K562 (cell line): Measurements from ENCODE around the gene INO80. TPM values are rescaled to one million over a fixed set of nuclear protein-coding genes. Genes with fewer than 3 reads are reported as not detected.
A peak's percentile ranks its signal among the peaks of the same experiment; 100 is the strongest.

Source experiments
- GABPA ChIP-seq: fragments of 200-800 bp; sonication (Bioruptor generic); conservative IDR thresholded peaks from 2 replicates; pipeline ENCODE4 v1.6.1; 2016; ENCODE audit warnings: low read depth, missing genetic modification characterization, missing compliant biosample characterization
- NR1H2 ChIP-seq: sonication (generic); formaldehyde crosslinking; IDR thresholded peaks from 2 replicates; pipeline ENCODE4 v1.4.0; 2020; ENCODE audit warnings: mild to moderate bottlenecking, missing genetic modification reagents
- NR4A1 ChIP-seq, 2 experiments: fragments of 250-450 bp in 1 of 2; fragments of 450-650 bp in 1 of 2; sonication (Bioruptor Pico) in 1 of 2; IDR thresholded peaks; 2 replicates each; pipeline versions ENCODE4 v1.4.0 to v1.6.1; 2016 to 2020; ENCODE audit warnings: mild to moderate bottlenecking in 2 of 2, missing compliant biosample characterization in 1 of 2, missing genetic modification characterization in 1 of 2, moderate library complexity in 1 of 2
- RBM25 ChIP-seq: fragments of 200-400 bp; formaldehyde crosslinking; IDR thresholded peaks from 2 replicates; pipeline ENCODE4 v1.6.1; 2018; ENCODE audit warnings: low read length, low read depth, moderate library complexity; ENCODE audit not compliant: severe bottlenecking
- ZNF174 ChIP-seq: fragments of 250-450 bp; sonication (Bioruptor Pico); IDR thresholded peaks from 2 replicates; pipeline ENCODE4 v1.4.0; 2020; ENCODE audit warnings: mild to moderate bottlenecking
- polyA plus RNA-seq, 8 experiments: library from polyadenylated mRNA; depleted of rRNA in 4 of 8; stranded (reverse) in 5 of 8; unstranded in 3 of 8; fragments of >200 nt; fragmentation: Nextera tagmentation in 2 of 8; fragmentation: Illumina TruSeq in 1 of 8; extraction: Ambion mirVana in 2 of 8; extraction: Trizol in 1 of 8; gene quantifications; 2 replicates each; pipeline versions ENCODE4 v1.2.1 to v1.2.3, GENCODE V29; 2011 to 2014; ENCODE audit warnings: inconsistent platforms in 1 of 8, missing spikeins in 1 of 8
- total RNA-seq, 7 experiments: library from RNA; depleted of rRNA in 6 of 7; stranded (reverse); fragments of >200 nt in 6 of 7; fragmentation: Illumina TruSeq in 2 of 7; extraction: Trizol in 2 of 7; gene quantifications; 2 replicates each; pipeline versions ENCODE4 v1.2.1 to v1.2.3, GENCODE V29; 2011 to 2021; ENCODE audit warnings: low replicate concordance in 1 of 7
- TF ChIP-seq, protein P1 (sequence below), 2 experiments: fragments of 150-350 bp in 1 of 2; IDR thresholded peaks; 2 replicates each; pipeline ENCODE4 v1.6.1; 2012 to 2016; ENCODE audit warnings: low read depth in 2 of 2, low read length in 2 of 2, mild to moderate bottlenecking in 1 of 2, moderate library complexity in 1 of 2
- TF ChIP-seq, protein P2 (sequence below): sonication (generic); formaldehyde crosslinking; IDR thresholded peaks from 2 replicates; pipeline ENCODE4 v1.8.1; 2023; ENCODE audit warnings: missing genetic modification reagents, mild to moderate bottlenecking, borderline replicate concordance
- TF ChIP-seq, protein P3 (sequence below): fragments of 150-350 bp; IDR thresholded peaks from 2 replicates; pipeline ENCODE4 v1.6.1; 2014; ENCODE audit warnings: low read depth, mild to moderate bottlenecking, low read length, borderline replicate concordance
- TF ChIP-seq, protein P4 (sequence below): fragments of 250-450 bp; sonication (Bioruptor Pico); IDR thresholded peaks from 2 replicates; pipeline ENCODE4 v1.8.0; 2022; ENCODE audit warnings: inconsistent platforms, mild to moderate bottlenecking, moderate library complexity, borderline replicate concordance

INO80 gene
- total and polyA plus RNA-seq, 9 of the 15 experiments (the other 6 are each of a cell fraction or from before 2014, with no cell fraction given) = 1.1 to 25.7 (median 19.9) TPM

DNA sequence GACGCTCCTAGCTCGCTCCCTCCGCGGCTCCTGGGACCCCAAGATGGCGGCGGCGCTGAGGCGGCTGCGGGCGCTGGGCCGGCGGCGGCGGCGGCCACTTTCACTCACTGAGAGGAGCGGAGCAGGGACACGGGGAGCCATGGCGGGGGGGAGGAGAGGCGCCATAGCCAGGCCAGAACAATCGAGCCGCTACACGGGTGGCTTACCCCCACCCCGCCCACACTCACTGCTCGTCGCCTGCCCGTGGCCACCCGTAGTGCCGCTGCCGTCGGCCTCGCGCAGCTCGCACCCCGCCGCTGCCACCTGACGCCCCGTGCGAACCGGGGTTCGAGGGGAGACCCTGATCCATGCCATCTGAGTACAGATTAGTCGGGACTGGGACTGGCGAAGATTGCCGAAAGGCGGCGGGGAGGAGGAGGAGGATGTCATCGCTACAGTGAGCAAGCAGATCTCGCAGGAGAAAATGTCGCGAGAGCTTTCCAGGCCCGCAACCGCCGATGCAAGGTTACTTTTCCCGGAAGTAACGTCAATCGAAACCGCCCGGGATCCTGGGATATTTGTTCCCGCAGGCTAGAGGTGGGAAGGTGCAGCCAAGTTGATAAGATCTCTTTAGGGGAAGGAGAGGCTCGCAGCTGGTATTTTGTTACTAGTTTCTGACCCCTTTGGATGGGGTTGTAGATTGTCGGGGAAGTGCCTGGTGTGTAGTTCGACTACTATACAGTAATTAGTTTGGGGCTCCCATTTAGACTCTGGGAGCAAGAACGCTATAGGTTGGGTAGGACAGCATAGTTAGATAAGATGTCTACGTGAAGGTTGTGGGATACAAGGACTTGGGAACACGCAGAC lies at the start of gene INO80 (continued):
- TF ChIP-seq, protein P1, sequence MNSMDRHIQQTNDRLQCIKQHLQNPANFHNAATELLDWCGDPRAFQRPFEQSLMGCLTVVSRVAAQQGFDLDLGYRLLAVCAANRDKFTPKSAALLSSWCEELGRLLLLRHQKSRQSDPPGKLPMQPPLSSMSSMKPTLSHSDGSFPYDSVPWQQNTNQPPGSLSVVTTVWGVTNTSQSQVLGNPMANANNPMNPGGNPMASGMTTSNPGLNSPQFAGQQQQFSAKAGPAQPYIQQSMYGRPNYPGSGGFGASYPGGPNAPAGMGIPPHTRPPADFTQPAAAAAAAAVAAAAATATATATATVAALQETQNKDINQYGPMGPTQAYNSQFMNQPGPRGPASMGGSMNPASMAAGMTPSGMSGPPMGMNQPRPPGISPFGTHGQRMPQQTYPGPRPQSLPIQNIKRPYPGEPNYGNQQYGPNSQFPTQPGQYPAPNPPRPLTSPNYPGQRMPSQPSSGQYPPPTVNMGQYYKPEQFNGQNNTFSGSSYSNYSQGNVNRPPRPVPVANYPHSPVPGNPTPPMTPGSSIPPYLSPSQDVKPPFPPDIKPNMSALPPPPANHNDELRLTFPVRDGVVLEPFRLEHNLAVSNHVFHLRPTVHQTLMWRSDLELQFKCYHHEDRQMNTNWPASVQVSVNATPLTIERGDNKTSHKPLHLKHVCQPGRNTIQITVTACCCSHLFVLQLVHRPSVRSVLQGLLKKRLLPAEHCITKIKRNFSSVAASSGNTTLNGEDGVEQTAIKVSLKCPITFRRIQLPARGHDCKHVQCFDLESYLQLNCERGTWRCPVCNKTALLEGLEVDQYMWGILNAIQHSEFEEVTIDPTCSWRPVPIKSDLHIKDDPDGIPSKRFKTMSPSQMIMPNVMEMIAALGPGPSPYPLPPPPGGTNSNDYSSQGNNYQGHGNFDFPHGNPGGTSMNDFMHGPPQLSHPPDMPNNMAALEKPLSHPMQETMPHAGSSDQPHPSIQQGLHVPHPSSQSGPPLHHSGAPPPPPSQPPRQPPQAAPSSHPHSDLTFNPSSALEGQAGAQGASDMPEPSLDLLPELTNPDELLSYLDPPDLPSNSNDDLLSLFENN (IDR thresholded peaks at IDR 0.05; ENCODE audit: low read depth in 2 of 2, low read length in 2 of 2) = peak; percentile 21 to 94; a peak in 2 of 4 replicates
- TF ChIP-seq, protein P2, sequence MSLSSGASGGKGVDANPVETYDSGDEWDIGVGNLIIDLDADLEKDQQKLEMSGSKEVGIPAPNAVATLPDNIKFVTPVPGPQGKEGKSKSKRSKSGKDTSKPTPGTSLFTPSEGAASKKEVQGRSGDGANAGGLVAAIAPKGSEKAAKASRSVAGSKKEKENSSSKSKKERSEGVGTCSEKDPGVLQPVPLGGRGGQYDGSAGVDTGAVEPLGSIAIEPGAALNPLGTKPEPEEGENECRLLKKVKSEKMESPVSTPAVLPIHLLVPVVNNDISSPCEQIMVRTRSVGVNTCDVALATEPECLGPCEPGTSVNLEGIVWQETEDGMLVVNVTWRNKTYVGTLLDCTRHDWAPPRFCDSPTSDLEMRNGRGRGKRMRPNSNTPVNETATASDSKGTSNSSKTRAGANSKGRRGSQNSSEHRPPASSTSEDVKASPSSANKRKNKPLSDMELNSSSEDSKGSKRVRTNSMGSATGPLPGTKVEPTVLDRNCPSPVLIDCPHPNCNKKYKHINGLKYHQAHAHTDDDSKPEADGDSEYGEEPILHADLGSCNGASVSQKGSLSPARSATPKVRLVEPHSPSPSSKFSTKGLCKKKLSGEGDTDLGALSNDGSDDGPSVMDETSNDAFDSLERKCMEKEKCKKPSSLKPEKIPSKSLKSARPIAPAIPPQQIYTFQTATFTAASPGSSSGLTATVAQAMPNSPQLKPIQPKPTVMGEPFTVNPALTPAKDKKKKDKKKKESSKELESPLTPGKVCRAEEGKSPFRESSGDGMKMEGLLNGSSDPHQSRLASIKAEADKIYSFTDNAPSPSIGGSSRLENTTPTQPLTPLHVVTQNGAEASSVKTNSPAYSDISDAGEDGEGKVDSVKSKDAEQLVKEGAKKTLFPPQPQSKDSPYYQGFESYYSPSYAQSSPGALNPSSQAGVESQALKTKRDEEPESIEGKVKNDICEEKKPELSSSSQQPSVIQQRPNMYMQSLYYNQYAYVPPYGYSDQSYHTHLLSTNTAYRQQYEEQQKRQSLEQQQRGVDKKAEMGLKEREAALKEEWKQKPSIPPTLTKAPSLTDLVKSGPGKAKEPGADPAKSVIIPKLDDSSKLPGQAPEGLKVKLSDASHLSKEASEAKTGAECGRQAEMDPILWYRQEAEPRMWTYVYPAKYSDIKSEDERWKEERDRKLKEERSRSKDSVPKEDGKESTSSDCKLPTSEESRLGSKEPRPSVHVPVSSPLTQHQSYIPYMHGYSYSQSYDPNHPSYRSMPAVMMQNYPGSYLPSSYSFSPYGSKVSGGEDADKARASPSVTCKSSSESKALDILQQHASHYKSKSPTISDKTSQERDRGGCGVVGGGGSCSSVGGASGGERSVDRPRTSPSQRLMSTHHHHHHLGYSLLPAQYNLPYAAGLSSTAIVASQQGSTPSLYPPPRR (CRISPR knock-in tag) = 0 out of 2 replicates have a peak, but pooled peaks have one; percentile 51
- TF ChIP-seq ZNF174 (CRISPR knock-in tag) (no peak), NR1H2 (CRISPR knock-in tag) (no peak), NR4A1 (CRISPR knock-in tag; IDR thresholded peaks at IDR 0.05) (peak; percentile 61; the same call in 1 of the 2 replicates), NR4A1 (tag; IDR thresholded peaks at IDR 0.05) (0 out of 2 replicates have a peak, but pooled peaks have one; percentile 37), RBM25 (peak; percentile 2), GABPA (tag) (peak; percentile 87)
- TF ChIP-seq, protein P3, sequence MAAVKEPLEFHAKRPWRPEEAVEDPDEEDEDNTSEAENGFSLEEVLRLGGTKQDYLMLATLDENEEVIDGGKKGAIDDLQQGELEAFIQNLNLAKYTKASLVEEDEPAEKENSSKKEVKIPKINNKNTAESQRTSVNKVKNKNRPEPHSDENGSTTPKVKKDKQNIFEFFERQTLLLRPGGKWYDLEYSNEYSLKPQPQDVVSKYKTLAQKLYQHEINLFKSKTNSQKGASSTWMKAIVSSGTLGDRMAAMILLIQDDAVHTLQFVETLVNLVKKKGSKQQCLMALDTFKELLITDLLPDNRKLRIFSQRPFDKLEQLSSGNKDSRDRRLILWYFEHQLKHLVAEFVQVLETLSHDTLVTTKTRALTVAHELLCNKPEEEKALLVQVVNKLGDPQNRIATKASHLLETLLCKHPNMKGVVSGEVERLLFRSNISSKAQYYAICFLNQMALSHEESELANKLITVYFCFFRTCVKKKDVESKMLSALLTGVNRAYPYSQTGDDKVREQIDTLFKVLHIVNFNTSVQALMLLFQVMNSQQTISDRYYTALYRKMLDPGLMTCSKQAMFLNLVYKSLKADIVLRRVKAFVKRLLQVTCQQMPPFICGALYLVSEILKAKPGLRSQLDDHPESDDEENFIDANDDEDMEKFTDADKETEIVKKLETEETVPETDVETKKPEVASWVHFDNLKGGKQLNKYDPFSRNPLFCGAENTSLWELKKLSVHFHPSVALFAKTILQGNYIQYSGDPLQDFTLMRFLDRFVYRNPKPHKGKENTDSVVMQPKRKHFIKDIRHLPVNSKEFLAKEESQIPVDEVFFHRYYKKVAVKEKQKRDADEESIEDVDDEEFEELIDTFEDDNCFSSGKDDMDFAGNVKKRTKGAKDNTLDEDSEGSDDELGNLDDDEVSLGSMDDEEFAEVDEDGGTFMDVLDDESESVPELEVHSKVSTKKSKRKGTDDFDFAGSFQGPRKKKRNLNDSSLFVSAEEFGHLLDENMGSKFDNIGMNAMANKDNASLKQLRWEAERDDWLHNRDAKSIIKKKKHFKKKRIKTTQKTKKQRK = no peak
- TF ChIP-seq, protein P4, sequence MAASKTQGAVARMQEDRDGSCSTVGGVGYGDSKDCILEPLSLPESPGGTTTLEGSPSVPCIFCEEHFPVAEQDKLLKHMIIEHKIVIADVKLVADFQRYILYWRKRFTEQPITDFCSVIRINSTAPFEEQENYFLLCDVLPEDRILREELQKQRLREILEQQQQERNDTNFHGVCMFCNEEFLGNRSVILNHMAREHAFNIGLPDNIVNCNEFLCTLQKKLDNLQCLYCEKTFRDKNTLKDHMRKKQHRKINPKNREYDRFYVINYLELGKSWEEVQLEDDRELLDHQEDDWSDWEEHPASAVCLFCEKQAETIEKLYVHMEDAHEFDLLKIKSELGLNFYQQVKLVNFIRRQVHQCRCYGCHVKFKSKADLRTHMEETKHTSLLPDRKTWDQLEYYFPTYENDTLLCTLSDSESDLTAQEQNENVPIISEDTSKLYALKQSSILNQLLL (CRISPR knock-in tag) = no peak
